Measurements from ENCODE around the gene RRP1B. TPM values are rescaled to one million over a fixed set of nuclear protein-coding genes. Genes with fewer than 3 reads are reported as not detected.

The RRP1B gene, protein sequence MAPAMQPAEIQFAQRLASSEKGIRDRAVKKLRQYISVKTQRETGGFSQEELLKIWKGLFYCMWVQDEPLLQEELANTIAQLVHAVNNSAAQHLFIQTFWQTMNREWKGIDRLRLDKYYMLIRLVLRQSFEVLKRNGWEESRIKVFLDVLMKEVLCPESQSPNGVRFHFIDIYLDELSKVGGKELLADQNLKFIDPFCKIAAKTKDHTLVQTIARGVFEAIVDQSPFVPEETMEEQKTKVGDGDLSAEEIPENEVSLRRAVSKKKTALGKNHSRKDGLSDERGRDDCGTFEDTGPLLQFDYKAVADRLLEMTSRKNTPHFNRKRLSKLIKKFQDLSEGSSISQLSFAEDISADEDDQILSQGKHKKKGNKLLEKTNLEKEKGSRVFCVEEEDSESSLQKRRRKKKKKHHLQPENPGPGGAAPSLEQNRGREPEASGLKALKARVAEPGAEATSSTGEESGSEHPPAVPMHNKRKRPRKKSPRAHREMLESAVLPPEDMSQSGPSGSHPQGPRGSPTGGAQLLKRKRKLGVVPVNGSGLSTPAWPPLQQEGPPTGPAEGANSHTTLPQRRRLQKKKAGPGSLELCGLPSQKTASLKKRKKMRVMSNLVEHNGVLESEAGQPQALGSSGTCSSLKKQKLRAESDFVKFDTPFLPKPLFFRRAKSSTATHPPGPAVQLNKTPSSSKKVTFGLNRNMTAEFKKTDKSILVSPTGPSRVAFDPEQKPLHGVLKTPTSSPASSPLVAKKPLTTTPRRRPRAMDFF
- total RNA-seq, result 19.3 and 22.2 TPM in 2 replicates

DNA sequence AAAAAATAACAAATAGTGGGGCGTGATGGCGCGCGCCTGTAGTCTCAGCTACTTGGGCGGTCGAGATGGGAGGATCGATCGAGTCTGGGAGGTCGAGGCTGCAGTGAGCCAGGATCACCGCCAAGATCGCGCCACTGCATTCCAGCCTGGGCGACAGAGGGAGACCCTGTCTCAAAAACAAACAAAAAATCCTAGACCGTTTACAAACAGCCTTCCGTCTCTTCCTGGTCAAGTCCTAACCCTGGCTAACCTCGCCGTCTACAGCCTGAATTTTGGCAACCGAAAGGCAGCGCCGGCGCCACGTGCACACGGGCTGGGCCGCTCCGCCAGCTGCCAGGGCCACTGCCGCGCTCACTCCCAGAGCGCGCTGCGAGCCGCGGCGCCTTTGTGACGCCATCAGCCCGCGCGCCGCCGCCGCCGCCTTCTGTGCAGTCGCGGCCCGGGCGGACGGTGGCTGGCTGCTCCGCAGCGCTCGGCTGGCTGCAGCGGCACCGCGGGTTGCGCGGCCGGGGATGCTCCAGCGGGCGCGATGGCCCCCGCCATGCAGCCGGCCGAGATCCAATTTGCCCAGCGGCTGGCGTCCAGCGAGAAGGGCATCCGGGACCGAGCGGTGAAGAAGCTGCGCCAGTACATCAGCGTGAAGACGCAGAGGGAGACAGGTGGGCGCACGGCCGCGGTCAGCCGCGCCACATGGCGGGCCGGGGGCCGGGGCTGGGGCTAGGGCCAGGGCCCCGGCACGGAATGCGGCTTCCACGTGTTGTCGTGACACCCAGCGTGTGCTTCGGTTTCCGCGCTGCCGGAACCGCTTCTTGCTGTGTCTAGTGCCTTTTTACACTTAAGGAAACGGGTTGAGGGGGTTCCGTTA, at the start of gene RRP1B, which contains the start of gene HSF2BP:
TSS of gene RRP1B (plus strand) at position 425 of the 865 bp plus-strand sequence. CDS start at position 530, 105 bp downstream.
TSS of gene HSF2BP (minus strand) at position 353 of the 865 bp plus-strand sequence. CDS start 1,392 bp downstream, outside the sequence.

DNA sequence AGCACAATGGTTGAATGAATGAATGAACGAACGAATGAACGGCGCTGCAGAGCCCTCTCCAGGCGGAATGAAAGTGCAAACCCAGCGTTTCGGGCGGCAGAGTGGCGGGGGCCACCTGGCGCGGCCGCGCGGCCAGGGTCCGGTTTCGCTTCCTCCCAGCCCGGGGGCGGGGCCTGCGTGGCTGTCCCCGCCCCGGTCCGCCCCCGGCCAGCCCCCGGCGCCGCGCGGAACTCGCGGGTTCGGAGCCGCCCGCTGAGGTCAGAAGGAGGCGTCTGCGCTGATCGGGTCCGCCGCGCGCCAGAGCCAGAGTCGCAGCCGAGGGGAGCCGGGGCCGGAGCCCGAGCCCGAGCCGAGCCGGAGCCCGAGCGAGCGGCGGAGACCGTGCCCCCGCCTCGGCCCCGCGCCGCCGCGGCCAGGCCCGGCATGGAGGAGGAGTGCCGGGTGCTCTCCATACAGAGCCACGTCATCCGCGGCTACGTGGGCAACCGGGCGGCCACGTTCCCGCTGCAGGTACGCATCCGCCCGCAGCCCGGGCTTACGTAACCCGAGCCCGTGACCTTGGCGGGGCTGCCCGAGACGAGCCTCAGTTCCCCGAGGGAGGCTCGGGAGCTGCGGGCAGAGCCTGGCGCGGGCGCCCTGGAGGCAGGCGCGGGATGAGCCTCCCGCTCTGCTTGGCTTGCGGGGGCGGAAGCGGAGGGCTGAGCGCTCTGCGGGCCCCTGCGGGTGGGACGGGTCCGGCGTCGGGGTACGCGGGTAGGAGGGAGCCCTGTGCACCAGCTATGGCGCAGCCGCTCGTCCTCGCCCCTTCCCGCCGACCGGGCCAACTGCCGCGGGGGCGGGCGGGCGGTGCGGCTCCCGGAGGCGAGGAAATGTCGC, 59.8 kb downstream of the RRP1B start, which contains the start of gene PDXK:
TSS of gene PDXK (plus strand) at position 258 of the 876 bp plus-strand sequence. CDS start at position 424, 166 bp downstream.

Other genes with a start within 250 kb of the RRP1B start
- gene SIK1, start 232.4 kb upstream of the RRP1B start, total RNA-seq, result 0.33 TPM in 1 of 2 replicates, not detected in the other
- 1.2 and 1.6 TPM in 2 replicates for gene HSF2BP, start 72 bp upstream of the RRP1B start, total RNA-seq
- 120 and 146 TPM in 2 replicates for gene PDXK, start 59.6 kb downstream of the RRP1B start, total RNA-seq
- 7.7 and 14.6 TPM in 2 replicates for gene CSTB, start 116.7 kb downstream of the RRP1B start, total RNA-seq
- gene RRP1, start 130.0 kb downstream of the RRP1B start, total RNA-seq, result 15.1 and 19.5 TPM in 2 replicates
- gene AGPAT3, start 205.7 kb downstream of the RRP1B start, total RNA-seq, result 61.7 and 67.3 TPM in 2 replicates

Data from smooth muscle cell of trachea (primary cell).